HG03571 (cell line): ENCODE measurements around the gene OR11G2.
"Not testable (repeated sequence)": the region's sequence is repeated elsewhere in the genome, so short reads cannot be mapped to it uniquely, and the experiment has no call there.

ENCODE experiments used
- ATAC-seq: cut with Tn5 transposase; IDR thresholded peaks from one replicate; pipeline ENCODE4 v1.9.1; 2021; ENCODE audit not compliant: unreplicated experiment

OR11G2 gene, protein sequence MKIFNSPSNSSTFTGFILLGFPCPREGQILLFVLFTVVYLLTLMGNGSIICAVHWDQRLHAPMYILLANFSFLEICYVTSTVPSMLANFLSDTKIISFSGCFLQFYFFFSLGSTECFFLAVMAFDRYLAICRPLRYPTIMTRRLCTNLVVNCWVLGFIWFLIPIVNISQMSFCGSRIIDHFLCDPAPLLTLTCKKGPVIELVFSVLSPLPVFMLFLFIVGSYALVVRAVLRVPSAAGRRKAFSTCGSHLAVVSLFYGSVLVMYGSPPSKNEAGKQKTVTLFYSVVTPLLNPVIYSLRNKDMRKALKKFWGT

GRCh38 chr14:20190596-20190995, at the start of gene OR11G2:
Gene OR11G2, plus strand, starts transcription at chr14:20190896. Its CDS starts 6,542 bp downstream, at chr14:20197438.
- no peak for ATAC-seq

DNA sequence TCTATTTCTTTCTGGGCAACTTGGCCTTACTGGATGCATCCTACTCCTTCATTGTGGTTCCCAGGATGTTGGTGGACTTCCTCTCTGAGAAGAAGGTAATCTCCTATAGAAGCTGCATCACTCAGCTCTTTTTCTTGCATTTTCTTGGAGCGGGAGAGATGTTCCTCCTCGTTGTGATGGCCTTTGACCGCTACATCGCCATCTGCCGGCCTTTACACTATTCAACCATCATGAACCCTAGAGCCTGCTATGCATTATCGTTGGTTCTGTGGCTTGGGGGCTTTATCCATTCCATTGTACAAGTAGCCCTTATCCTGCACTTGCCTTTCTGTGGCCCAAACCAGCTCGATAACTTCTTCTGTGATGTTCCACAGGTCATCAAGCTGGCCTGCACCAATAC, 46.8 kb upstream of the OR11G2 start:
- no peak for ATAC-seq

GRCh38 chr14:20144820-20145219, 45.9 kb upstream of the OR11G2 start:
- no peak for ATAC-seq

- ATAC-seq, result no peak
Observed at GRCh38 chr14:20164462-20164861, 26.2 kb upstream of the OR11G2 start.

GRCh38 chr14:20167091-20167490, 23.6 kb upstream of the OR11G2 start:
- no peak for ATAC-seq

GRCh38 chr14:20169852-20170251, 20.8 kb upstream of the OR11G2 start:
- ATAC-seq, result not testable (repeated sequence)

DNA sequence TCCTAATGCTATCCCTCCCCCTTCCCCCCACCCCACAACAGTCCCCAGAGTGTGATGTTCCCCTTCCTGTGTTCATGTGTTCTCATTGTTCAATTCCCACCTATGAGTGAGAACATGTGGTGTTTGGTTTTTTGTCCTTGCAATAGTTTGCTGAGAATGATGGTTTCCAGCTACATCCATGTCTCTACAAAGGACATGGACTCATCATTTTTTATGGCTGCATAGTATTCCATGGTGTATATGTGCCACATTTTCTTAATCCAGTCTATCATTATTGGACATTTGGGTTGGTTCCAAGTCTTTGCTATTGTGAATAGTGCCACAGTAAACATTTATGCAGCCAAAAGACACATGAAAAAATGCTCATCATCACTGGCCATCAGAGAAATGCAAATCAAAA, 16.5 kb upstream of the OR11G2 start:
- not testable (repeated sequence) for ATAC-seq

DNA sequence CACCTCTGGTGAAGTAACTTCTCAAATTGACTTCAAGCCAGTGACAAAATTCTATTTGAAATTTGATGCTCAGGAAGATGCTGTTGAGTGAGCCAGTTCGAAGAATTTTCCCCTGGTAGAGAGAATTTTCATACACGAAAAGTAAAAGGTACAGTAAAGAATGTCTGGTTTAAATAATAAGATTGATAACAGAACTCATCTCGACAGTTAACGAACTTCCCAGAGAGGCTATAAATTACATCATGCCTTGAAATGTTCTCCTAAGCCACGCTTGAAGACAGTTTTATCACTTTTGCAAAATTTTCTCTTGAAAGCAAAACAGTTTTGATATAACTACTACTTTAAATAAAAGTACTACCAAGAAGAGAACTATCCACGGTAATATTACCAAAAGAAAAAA, 14.4 kb upstream of the OR11G2 start:
- no peak for ATAC-seq

- no peak for ATAC-seq
Observed at GRCh38 chr14:20177433-20177974, 13.2 kb upstream of the OR11G2 start.

GRCh38 chr14:20179218-20179617, 11.5 kb upstream of the OR11G2 start:
- ATAC-seq, result no peak

- ATAC-seq, result no peak
Observed at GRCh38 chr14:20179880-20180279, 10.8 kb upstream of the OR11G2 start.

- no peak for ATAC-seq
Observed at GRCh38 chr14:20180486-20180885, 10.2 kb upstream of the OR11G2 start.

DNA sequence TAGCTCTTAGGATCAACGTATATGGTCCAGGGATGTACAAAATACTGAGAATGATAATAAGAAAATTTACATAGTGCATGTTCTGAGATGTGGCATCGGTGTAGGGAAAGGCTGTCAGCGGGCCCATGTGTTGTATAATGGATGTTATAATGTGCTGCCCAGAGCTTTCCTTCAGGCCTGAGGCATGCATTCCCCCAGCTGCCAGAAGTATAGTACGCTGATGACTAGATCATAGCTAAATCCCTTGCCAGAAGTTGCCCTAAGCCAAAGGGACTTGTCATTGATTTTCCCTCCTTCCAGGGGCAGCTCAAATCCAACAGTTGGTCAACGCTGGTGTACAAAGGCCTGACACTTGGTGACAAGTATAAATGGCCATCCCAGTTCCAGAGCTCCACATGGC, 6.5 kb upstream of the OR11G2 start:
- no peak for ATAC-seq

GRCh38 chr14:20191396-20191795, 700 bp downstream of the OR11G2 start:
- no peak for ATAC-seq

DNA sequence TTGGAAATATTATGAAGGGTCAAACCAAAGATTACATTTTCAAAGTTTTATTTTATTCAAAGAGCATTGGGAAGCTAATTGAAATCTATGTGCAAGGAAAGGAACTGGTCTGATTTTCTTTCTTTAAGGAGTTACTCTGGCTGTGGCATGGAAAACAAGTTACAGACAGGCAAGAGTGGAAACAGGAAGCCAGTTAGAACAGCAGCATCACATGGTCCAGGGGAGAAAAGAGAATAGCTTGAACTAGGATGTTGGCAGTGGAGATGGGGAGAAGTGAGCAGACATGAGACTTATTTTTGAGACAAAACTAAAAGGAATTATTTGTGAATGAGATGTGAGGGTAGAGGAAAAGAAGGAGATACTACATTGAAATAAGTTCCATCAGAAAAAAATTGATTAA, 3.4 kb downstream of the OR11G2 start:
- ATAC-seq, result no peak

- not testable (repeated sequence) for ATAC-seq
Observed at GRCh38 chr14:20195170-20195569, 4.5 kb downstream of the OR11G2 start.

DNA sequence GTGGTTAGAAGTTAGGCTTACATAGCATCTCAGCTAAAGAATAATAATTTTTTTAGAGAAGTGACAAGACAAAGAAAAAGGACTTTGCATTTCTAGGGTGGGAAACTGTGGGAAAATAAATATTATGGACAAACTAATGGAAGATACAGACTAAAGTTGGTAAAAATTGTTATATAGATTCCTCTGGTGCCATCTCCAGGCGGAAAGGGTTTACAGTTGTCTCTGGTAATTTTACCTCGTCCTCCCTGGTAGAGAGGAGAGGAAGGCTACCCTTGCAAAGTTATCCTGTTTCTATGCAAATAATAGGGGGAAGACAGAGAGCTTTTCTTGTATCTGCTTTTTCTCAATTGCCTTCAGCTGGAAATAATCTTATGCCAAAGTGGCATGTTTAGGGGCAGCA, 5.2 kb downstream of the OR11G2 start:
- ATAC-seq, result no peak

- ATAC-seq, result no peak
Observed at GRCh38 chr14:20197459-20197858, 6.8 kb downstream of the OR11G2 start.

- no peak for ATAC-seq
Observed at GRCh38 chr14:20198991-20199390, 8.3 kb downstream of the OR11G2 start.

DNA sequence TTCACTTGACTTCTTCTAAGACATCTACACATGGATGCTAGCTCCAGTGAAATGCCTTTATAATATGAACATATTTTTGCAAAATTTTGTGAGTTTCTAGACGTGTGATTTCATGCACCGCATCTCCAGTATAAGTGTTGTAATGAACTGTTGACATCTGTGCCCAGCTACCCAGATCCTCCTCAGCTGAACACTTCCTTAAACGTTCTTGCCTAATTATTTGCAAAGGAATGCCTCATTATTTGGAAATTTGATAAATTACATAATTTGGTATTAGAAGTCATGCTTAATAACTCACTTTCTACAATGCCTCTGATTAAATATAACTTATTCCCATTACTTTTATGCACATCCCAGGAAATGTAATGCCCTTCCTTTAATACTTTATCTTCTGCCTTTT, 14.0 kb downstream of the OR11G2 start:
- no peak for ATAC-seq

- no peak for ATAC-seq
Observed at GRCh38 chr14:20209595-20209994, 18.9 kb downstream of the OR11G2 start.

GRCh38 chr14:20212406-20212805, 21.7 kb downstream of the OR11G2 start:
- not testable (repeated sequence) for ATAC-seq

DNA sequence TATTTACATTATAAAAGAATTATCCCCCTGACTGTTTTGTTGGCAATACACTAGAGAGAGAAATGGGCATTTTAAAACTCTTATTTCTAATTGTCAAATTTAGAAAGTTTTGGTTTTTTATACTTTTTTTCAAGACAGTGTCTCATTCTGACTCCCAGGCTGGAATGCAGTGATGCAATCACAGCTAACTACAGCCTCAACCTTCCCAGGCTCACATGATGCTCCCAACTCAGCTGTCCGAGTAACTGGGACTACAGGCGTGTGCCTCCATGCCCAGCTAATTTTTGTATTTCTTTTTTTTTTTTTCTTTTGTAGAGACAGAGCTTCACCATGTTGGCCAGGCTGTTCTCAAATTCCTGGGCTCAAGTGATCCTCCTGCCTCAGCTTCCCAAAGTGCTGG, 24.5 kb downstream of the OR11G2 start:
- ATAC-seq, result no peak
